HTR-8/SVneo (cell line): ENCODE results near the gene GEMIN2.
"Not testable (repeated sequence)": the region's sequence is repeated elsewhere in the genome, so short reads cannot be mapped to it uniquely, and the experiment has no call there.

Source experiments
- DNase-seq: peaks from one replicate; pipeline ENCODE4 v3.0.0; 2011; ENCODE audit warnings: low spot score, mixed read lengths; ENCODE audit not compliant: insufficient read length
- FAIRE-seq: peaks from 2 replicates; lab custom pipeline; 2011; peaks lifted over from hg19 to GRCh38; lab: Jason Lieb, UNC

Gene GEMIN2

GRCh38 chr14:39108791-39109190 lies 5.3 kb upstream of the GEMIN2 start:
- DNase-seq, result no peak
- no peak for FAIRE-seq

GRCh38 chr14:39109893-39110715 lies 4.0 kb upstream of the GEMIN2 start:
- DNase-seq, result no peak
- no peak for FAIRE-seq

GRCh38 chr14:39113685-39114072 lies 444 bp upstream of the GEMIN2 start:
- FAIRE-seq, result no peak
- no peak for DNase-seq

GRCh38 chr14:39122330-39123138 lies 8.4 kb downstream of the GEMIN2 start:
- FAIRE-seq (no peak), DNase-seq (no peak)

- not testable (repeated sequence) for DNase-seq, FAIRE-seq
Observed at GRCh38 chr14:39137835-39138234, 23.7 kb downstream of the GEMIN2 start.

GRCh38 chr14:39138440-39138839 lies 24.3 kb downstream of the GEMIN2 start:
- no peak for FAIRE-seq
- DNase-seq, result no peak

- FAIRE-seq (no peak), DNase-seq (no peak)
Observed at GRCh38 chr14:39140170-39140569, 26.0 kb downstream of the GEMIN2 start.

GRCh38 chr14:39141623-39142022 lies 27.5 kb downstream of the GEMIN2 start:
- FAIRE-seq, DNase-seq: not testable (repeated sequence)

- not testable (repeated sequence) for FAIRE-seq, DNase-seq
Observed at GRCh38 chr14:39143226-39143625, 29.1 kb downstream of the GEMIN2 start.

- FAIRE-seq (no peak), DNase-seq (no peak)
Observed at GRCh38 chr14:39145266-39145966, 31.3 kb downstream of the GEMIN2 start.

GRCh38 chr14:39154594-39155189 lies 40.6 kb downstream of the GEMIN2 start:
- no peak for FAIRE-seq
- DNase-seq, result no peak

GRCh38 chr14:39157491-39157890 lies 43.4 kb downstream of the GEMIN2 start:
- FAIRE-seq (no peak), DNase-seq (no peak)

- DNase-seq (no peak), FAIRE-seq (no peak)
Observed at GRCh38 chr14:39158222-39158858, 44.2 kb downstream of the GEMIN2 start.

GRCh38 chr14:39160494-39160893 lies 46.4 kb downstream of the GEMIN2 start:
- no peak for FAIRE-seq
- no peak for DNase-seq

- FAIRE-seq, DNase-seq: not testable (repeated sequence)
Observed at GRCh38 chr14:39167797-39168320, 53.7 kb downstream of the GEMIN2 start.

GRCh38 chr14:39168591-39168990 lies 54.5 kb downstream of the GEMIN2 start:
- FAIRE-seq (no peak), DNase-seq (no peak)

GRCh38 chr14:39169541-39169900 lies 55.4 kb downstream of the GEMIN2 start:
- no peak for DNase-seq
- FAIRE-seq, result no peak

GRCh38 chr14:39173198-39173597 lies 59.1 kb downstream of the GEMIN2 start:
- DNase-seq (no peak), FAIRE-seq (no peak)

GRCh38 chr14:39174560-39175444 lies 60.7 kb downstream of the GEMIN2 start, which contains the start of gene PNN:
TSS of gene PNN (plus strand) at chr14:39175254. CDS start at chr14:39175280, 26 bp downstream.
- FAIRE-seq, result no peak
- peak; percentile 95 for DNase-seq
